KMS-11 (cell line): ENCODE data around the gene KRTAP4-7.
"Not testable (repeated sequence)": the region's sequence is repeated elsewhere in the genome, so short reads cannot be mapped to it uniquely, and the experiment has no call there.

Experiments used
- H2AFZ ChIP-seq: fragments of 200-600 bp; sonication (generic); 2 replicates; pipeline ENCODE4 v1.6.1; 2016; ENCODE audit warnings: antibody characterized with exemption, mixed run types, low read depth
- H3K27ac ChIP-seq: fragments of 200-600 bp; sonication (generic); 2 replicates; pipeline ENCODE4 v1.6.1; 2016; ENCODE audit warnings: mild to moderate bottlenecking, mixed run types
- H3K27me3 ChIP-seq: fragments of 200-600 bp; sonication (generic); 2 replicates; pipeline ENCODE4 v1.6.1; 2017; ENCODE audit warnings: mild to moderate bottlenecking, low read depth, mixed run types, moderate library complexity; ENCODE audit not compliant: insufficient read depth
- H3K36me3 ChIP-seq: fragments of 200-600 bp; sonication (generic); 2 replicates; pipeline ENCODE4 v1.6.1; 2017; ENCODE audit warnings: mild to moderate bottlenecking, mixed run types; ENCODE audit not compliant: insufficient read depth
- H3K4me1 ChIP-seq: fragments of 200-600 bp; sonication (generic); 2 replicates; pipeline ENCODE4 v1.6.1; 2016; ENCODE audit warnings: mild to moderate bottlenecking, low read depth, mixed run types; ENCODE audit not compliant: poor library complexity, severe bottlenecking
- H3K4me2 ChIP-seq: fragments of 200-600 bp; sonication (generic); 2 replicates; pipeline ENCODE4 v1.7.0; 2016; ENCODE audit warnings: mild to moderate bottlenecking, mixed run types
- H3K4me3 ChIP-seq: fragments of 200-600 bp; sonication (generic); IDR thresholded peaks from 2 replicates; pipeline ENCODE4 v1.6.1; 2017; ENCODE audit warnings: low read depth, low read length, mixed read lengths; ENCODE audit not compliant: insufficient read depth
- H3K79me2 ChIP-seq: fragments of 200-600 bp; sonication (generic); 2 replicates; pipeline ENCODE4 v1.6.1; 2016; ENCODE audit warnings: low read depth, mixed run types; ENCODE audit not compliant: insufficient read depth
- H3K9ac ChIP-seq: fragments of 200-600 bp; sonication (generic); 2 replicates; pipeline ENCODE4 v1.6.1; 2016; ENCODE audit warnings: mild to moderate bottlenecking, mixed run types
- H4K20me1 ChIP-seq: fragments of 200-600 bp; sonication (generic); 2 replicates; pipeline ENCODE4 v1.6.1; 2016; ENCODE audit warnings: mild to moderate bottlenecking, mixed run types; ENCODE audit not compliant: insufficient read depth
- TF ChIP-seq, protein P1 (sequence below): fragments of 200-600 bp; sonication (generic); conservative IDR thresholded peaks from 2 replicates; pipeline ENCODE4 v1.6.1; 2017; ENCODE audit warnings: low read depth, mild to moderate bottlenecking, antibody characterized with exemption, low read length, moderate library complexity, mixed read lengths

Gene KRTAP4-7

DNA sequence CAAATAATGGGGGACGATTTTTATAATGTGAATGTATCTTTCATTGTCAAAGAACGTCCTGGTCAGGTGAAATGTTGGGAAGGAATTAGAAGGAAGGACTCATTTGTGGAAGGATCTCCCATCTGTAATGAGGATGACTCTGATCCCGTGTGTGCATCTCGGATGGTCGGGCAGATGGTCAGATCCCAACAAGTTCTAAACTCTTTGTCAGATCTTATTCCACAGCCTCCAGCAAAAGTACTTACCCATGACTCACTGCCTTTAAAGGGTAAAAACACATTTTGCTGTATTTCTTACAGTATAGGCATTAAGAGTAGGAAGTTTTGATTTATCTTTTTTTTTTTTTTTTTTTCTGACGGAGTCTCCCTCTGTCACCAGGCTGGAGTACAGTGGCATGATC is 14.5 kb downstream of the KRTAP4-7 start:
- Histone ChIP-seq H3K27me3 (no peaks in the 10 kb centered on the region), H2AFZ (no peak overlapping the region), H3K79me2 (no peaks in the 10 kb centered on the region), H3K27ac (no peak overlapping the region), H3K4me3 (no peak overlapping the region), H3K36me3 (no peaks in the 10 kb centered on the region), H4K20me1 (no peaks in the 10 kb centered on the region), H3K4me1 (no peaks in the 10 kb centered on the region), H3K4me2 (no peak overlapping the region), H3K9ac (no peak overlapping the region)
- TF ChIP-seq, protein P1, sequence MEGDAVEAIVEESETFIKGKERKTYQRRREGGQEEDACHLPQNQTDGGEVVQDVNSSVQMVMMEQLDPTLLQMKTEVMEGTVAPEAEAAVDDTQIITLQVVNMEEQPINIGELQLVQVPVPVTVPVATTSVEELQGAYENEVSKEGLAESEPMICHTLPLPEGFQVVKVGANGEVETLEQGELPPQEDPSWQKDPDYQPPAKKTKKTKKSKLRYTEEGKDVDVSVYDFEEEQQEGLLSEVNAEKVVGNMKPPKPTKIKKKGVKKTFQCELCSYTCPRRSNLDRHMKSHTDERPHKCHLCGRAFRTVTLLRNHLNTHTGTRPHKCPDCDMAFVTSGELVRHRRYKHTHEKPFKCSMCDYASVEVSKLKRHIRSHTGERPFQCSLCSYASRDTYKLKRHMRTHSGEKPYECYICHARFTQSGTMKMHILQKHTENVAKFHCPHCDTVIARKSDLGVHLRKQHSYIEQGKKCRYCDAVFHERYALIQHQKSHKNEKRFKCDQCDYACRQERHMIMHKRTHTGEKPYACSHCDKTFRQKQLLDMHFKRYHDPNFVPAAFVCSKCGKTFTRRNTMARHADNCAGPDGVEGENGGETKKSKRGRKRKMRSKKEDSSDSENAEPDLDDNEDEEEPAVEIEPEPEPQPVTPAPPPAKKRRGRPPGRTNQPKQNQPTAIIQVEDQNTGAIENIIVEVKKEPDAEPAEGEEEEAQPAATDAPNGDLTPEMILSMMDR, result no peak

- not testable (repeated sequence) for H3K4me3 ChIP-seq, H3K4me1 ChIP-seq, H2AFZ ChIP-seq, H3K79me2 ChIP-seq, H3K9ac ChIP-seq, H3K27me3 ChIP-seq, H3K36me3 ChIP-seq, H3K4me2 ChIP-seq, H4K20me1 ChIP-seq, H3K27ac ChIP-seq
These were observed 15.9 kb downstream of the KRTAP4-7 start for GRCh38 chr17:41099682-41100480.

GRCh38 chr17:41101586-41102259 is 17.8 kb downstream of the KRTAP4-7 start, which contains the start of gene KRTAP4-16:
KRTAP4-16 (minus strand) TSS chr17:41102209; CDS start chr17:41102209, 0 bp downstream.
- Histone ChIP-seq H3K27me3 (no peaks in the 10 kb centered on the region), H3K4me3 (no peak within 1 kb of the TSS), H3K36me3 (no peaks in the 10 kb centered on the region), H2AFZ (no peak within 1 kb of the TSS), H3K27ac (no peak within 1 kb of the TSS), H3K9ac (no peak within 1 kb of the TSS), H3K4me2 (no peak within 1 kb of the TSS), H3K4me1 (no peaks in the 10 kb centered on the region), H3K79me2 (no peaks in the 10 kb centered on the region), H4K20me1 (no peaks in the 10 kb centered on the region)
- TF ChIP-seq, protein P1, result no peak

DNA sequence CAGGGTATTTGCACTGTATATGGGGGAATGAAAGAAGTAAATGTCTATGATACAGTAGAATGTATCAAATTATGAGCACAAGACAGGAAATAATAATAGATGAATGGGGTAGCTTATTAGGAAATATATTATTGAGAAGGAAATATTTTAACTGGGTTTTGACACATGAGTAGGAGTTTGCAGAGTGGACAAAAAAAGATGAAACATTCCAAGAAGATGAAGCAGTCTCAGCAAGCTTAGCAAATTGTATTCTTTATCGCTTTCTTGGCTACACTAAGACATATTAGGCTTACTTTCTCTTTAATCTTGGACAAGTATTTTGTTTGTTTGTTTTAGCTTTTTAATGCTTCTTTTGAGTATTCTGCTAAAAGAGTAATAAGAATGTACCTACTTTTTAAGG is 19.9 kb downstream of the KRTAP4-7 start:
- H2AFZ ChIP-seq, result no peak overlapping the region
- peaks cover 11% of the 10 kb centered on the region for H3K4me1 ChIP-seq
- TF ChIP-seq, protein P1, result no peak
- no peaks in the 10 kb centered on the region for H3K36me3 ChIP-seq
- no peaks in the 10 kb centered on the region for H3K79me2 ChIP-seq
- no peak overlapping the region for H3K27ac ChIP-seq
- no peaks in the 10 kb centered on the region for H4K20me1 ChIP-seq
- H3K4me2 ChIP-seq, result no peak overlapping the region
- H3K27me3 ChIP-seq, result no peaks in the 10 kb centered on the region
- H3K9ac ChIP-seq, result no peak overlapping the region
- no peak overlapping the region for H3K4me3 ChIP-seq

DNA sequence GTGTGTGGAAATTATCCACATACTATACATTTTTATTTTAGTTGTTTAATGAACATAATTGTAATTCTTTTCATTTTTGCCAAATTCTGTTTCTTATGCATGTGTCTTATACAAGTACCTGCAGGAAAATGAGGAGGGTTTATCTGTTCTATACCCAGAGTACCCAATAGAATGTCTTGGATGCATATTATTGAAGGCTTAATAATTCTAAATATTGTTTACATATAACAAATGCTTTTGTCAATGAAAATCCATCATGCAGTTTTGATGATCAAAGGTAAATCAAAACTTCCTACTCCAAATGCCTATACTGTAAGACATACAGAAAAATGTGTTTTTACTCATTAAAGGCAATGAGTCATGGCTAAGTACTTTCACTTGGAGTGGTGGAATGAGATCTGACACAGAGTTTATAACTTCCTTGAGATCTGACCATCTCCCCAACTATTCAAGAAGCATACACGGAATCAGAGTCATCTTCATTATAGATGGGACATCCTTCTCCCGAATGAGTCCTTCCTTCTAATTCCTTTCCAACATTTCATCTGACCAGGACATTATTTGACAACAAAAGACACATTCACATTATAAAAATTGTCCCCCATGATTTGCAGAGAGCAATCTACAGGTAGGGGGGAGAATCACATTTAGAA is 20.6 kb downstream of the KRTAP4-7 start:
- not testable (repeated sequence) for H3K4me2 ChIP-seq, H3K9ac ChIP-seq, H3K27ac ChIP-seq, H3K4me3 ChIP-seq, H4K20me1 ChIP-seq, H3K36me3 ChIP-seq, H3K27me3 ChIP-seq, H3K79me2 ChIP-seq, H2AFZ ChIP-seq
- H3K4me1 ChIP-seq, result peaks cover 12% of the 10 kb centered on the region

GRCh38 chr17:41105347-41105746 is 21.4 kb downstream of the KRTAP4-7 start, which contains the start of gene KRTAP4-9:
KRTAP4-9 (plus strand) TSS chr17:41105389; CDS start chr17:41105389, 0 bp downstream.
- peaks cover 12% of the 10 kb centered on the region for H3K4me1 ChIP-seq
- not testable (repeated sequence) for H3K36me3 ChIP-seq, H3K27ac ChIP-seq, H3K27me3 ChIP-seq, H3K79me2 ChIP-seq, H3K4me2 ChIP-seq, H3K4me3 ChIP-seq, H2AFZ ChIP-seq, H4K20me1 ChIP-seq, H3K9ac ChIP-seq
